ENCODE data around the gene LDLRAD4.
A peak's percentile ranks its signal among the peaks of the same experiment; 100 is the strongest.

Gene LDLRAD4

GRCh38 chr18:13264091-13265007, 45.8 kb downstream of the LDLRAD4 start:
- H4K91ac ChIP-seq (ENCODE audit: low read depth, low read length, poor library complexity): no peak overlapping the region
- H3K18ac ChIP-seq (ENCODE audit: low read length): no peak overlapping the region
- H2BK5ac ChIP-seq (ENCODE audit: low read length): no peak overlapping the region
- no peaks in the 10 kb centered on the region for H3K36me3 ChIP-seq (replicated peaks in 1 of 2; ENCODE audit: control insufficient read depth in 2 of 2, insufficient read depth in 2 of 2, low read length in 2 of 2)
- no peak overlapping the region for H3K4ac ChIP-seq (ENCODE audit: low read length)
- no peaks in the 10 kb centered on the region for H3K79me1 ChIP-seq (ENCODE audit: low read depth, low read length)
- H3K27me3 ChIP-seq (ENCODE audit: control insufficient read depth in 3 of 3, insufficient read depth in 3 of 3, low read depth in 1 of 3, low read length in 3 of 3): no peaks in the 10 kb centered on the region
- DNase-seq (ENCODE audit: low spot score): no peak
- no peak overlapping the region for H2BK12ac ChIP-seq (ENCODE audit: low read length)
- no peaks in the 10 kb centered on the region for H3K9me3 ChIP-seq (replicated peaks in 1 of 2; ENCODE audit: control insufficient read depth in 2 of 2, insufficient read depth in 1 of 2, low read depth in 1 of 2, low read length in 2 of 2)
- H3K9ac ChIP-seq (ENCODE audit: low read depth, low read length, poor library complexity): no peak overlapping the region
- H3K4me3 ChIP-seq (ENCODE audit: low read length in 2 of 2): no peak overlapping the region
- no peak overlapping the region for H2BK15ac ChIP-seq (ENCODE audit: low read length)
- H3K14ac ChIP-seq (ENCODE audit: low read length): no peak overlapping the region
- no peak overlapping the region for H4K8ac ChIP-seq (ENCODE audit: low read depth, low read length)
- no peak overlapping the region for H3K4me2 ChIP-seq (ENCODE audit: insufficient read depth, low read length, poor library complexity, severe bottlenecking)
- no peak overlapping the region for H3K23ac ChIP-seq (ENCODE audit: low read depth, low read length, poor library complexity)
- peak overlapping the region; percentile 63 for H2AK5ac ChIP-seq (ENCODE audit: low read depth, low read length)
- WGBS, 2 donors (ENCODE audit: extremely low coverage in 2 of 2, insufficient read length in 2 of 2, insufficient replicate concordance in 1 of 2): no CpG with 5 or more reads among the region's 19 CpGs
- H3K27ac ChIP-seq (replicated peaks; ENCODE audit: low read length): no peak overlapping the region
- no peak overlapping the region for H2AFZ ChIP-seq (ENCODE audit: low read length)
- H3K4me1 ChIP-seq (ENCODE audit: control insufficient read depth in 2 of 2, insufficient read depth in 1 of 2, low read depth in 1 of 2, low read length in 2 of 2): peaks cover 0 to 3% of the 10 kb centered on the region in 2 donors
- no peak overlapping the region for H2BK120ac ChIP-seq (ENCODE audit: low read depth, low read length)

- Histone ChIP-seq H3K27me3 (ENCODE audit: control insufficient read depth in 3 of 3, insufficient read depth in 3 of 3, low read depth in 1 of 3, low read length in 3 of 3) (no peaks in the 10 kb centered on the region), H2AFZ (ENCODE audit: low read length) (no peak overlapping the region), H4K91ac (ENCODE audit: low read depth, low read length, poor library complexity) (no peak overlapping the region), H2BK120ac (ENCODE audit: low read depth, low read length) (no peak overlapping the region), H2BK12ac (ENCODE audit: low read length) (no peak overlapping the region), H4K8ac (ENCODE audit: low read depth, low read length) (no peak overlapping the region), H3K9me3 (replicated peaks in 1 of 2; ENCODE audit: control insufficient read depth in 2 of 2, insufficient read depth in 1 of 2, low read depth in 1 of 2, low read length in 2 of 2) (no peaks in the 10 kb centered on the region), H3K23ac (ENCODE audit: low read depth, low read length, poor library complexity) (no peak overlapping the region), H3K79me1 (ENCODE audit: low read depth, low read length) (no peaks in the 10 kb centered on the region), H3K4ac (ENCODE audit: low read length) (no peak overlapping the region), H2AK5ac (ENCODE audit: low read depth, low read length) (peak overlapping the region; percentile 66), H2BK5ac (ENCODE audit: low read length) (no peak overlapping the region), H3K27ac (replicated peaks; ENCODE audit: low read length) (no peak overlapping the region), H3K14ac (ENCODE audit: low read length) (peak overlapping the region; percentile 32), H3K4me1 (ENCODE audit: control insufficient read depth in 2 of 2, insufficient read depth in 1 of 2, low read depth in 1 of 2, low read length in 2 of 2) (peaks cover 0 to 5% of the 10 kb centered on the region in 2 donors), H3K4me3 (ENCODE audit: low read length in 2 of 2) (no peak overlapping the region), H3K9ac (ENCODE audit: low read depth, low read length, poor library complexity) (no peak overlapping the region), H3K18ac (ENCODE audit: low read length) (peak overlapping the region; percentile 72), H3K4me2 (ENCODE audit: insufficient read depth, low read length, poor library complexity, severe bottlenecking) (no peak overlapping the region), H3K36me3 (replicated peaks in 1 of 2; ENCODE audit: control insufficient read depth in 2 of 2, insufficient read depth in 2 of 2, low read length in 2 of 2) (no peaks in the 10 kb centered on the region), H2BK15ac (ENCODE audit: low read length) (peak overlapping the region; percentile 32)
- no CpG with 5 or more reads among the region's 17 CpGs for WGBS, 2 donors (ENCODE audit: extremely low coverage in 2 of 2, insufficient read length in 2 of 2, insufficient replicate concordance in 1 of 2)
- no peak for DNase-seq (ENCODE audit: low spot score)
Measured at GRCh38 chr18:13265008-13265910, 46.7 kb downstream of the LDLRAD4 start.

GRCh38 chr18:13265911-13266217, 47.3 kb downstream of the LDLRAD4 start:
- Histone ChIP-seq H2AK5ac (ENCODE audit: low read depth, low read length) (peak overlapping the region; percentile 66), H3K4me1 (ENCODE audit: control insufficient read depth in 2 of 2, insufficient read depth in 1 of 2, low read depth in 1 of 2, low read length in 2 of 2) (peaks cover 0 to 5% of the 10 kb centered on the region in 2 donors), H3K27me3 (ENCODE audit: control insufficient read depth in 3 of 3, insufficient read depth in 3 of 3, low read depth in 1 of 3, low read length in 3 of 3) (no peaks in the 10 kb centered on the region), H2AFZ (ENCODE audit: low read length) (no peak overlapping the region), H2BK5ac (ENCODE audit: low read length) (no peak overlapping the region), H3K79me1 (ENCODE audit: low read depth, low read length) (no peaks in the 10 kb centered on the region), H4K8ac (ENCODE audit: low read depth, low read length) (no peak overlapping the region), H2BK120ac (ENCODE audit: low read depth, low read length) (no peak overlapping the region), H3K4ac (ENCODE audit: low read length) (no peak overlapping the region), H3K9me3 (replicated peaks in 1 of 2; ENCODE audit: control insufficient read depth in 2 of 2, insufficient read depth in 1 of 2, low read depth in 1 of 2, low read length in 2 of 2) (no peaks in the 10 kb centered on the region), H3K27ac (replicated peaks; ENCODE audit: low read length) (no peak overlapping the region), H3K4me2 (ENCODE audit: insufficient read depth, low read length, poor library complexity, severe bottlenecking) (no peak overlapping the region), H3K14ac (ENCODE audit: low read length) (no peak overlapping the region), H3K9ac (ENCODE audit: low read depth, low read length, poor library complexity) (no peak overlapping the region), H3K4me3 (ENCODE audit: low read length in 2 of 2) (no peak overlapping the region), H3K36me3 (replicated peaks in 1 of 2; ENCODE audit: control insufficient read depth in 2 of 2, insufficient read depth in 2 of 2, low read length in 2 of 2) (no peaks in the 10 kb centered on the region), H3K23ac (ENCODE audit: low read depth, low read length, poor library complexity) (no peak overlapping the region), H2BK12ac (ENCODE audit: low read length) (no peak overlapping the region), H4K91ac (ENCODE audit: low read depth, low read length, poor library complexity) (no peak overlapping the region), H3K18ac (ENCODE audit: low read length) (peak overlapping the region; percentile 15), H2BK15ac (ENCODE audit: low read length) (peak overlapping the region; percentile 32)
- no CpG with 5 or more reads among the region's 9 CpGs for WGBS, 2 donors (ENCODE audit: extremely low coverage in 2 of 2, insufficient read length in 2 of 2, insufficient replicate concordance in 1 of 2)
- DNase-seq (ENCODE audit: low spot score): no peak
